Endothelial cell of umbilical vein (primary cell): Measurements from ENCODE around the gene BRF1. TPM values are rescaled to one million over a fixed set of nuclear protein-coding genes. Genes with fewer than 3 reads are reported as not detected.

ENCODE experiments used
- BruUV-seq: library from RNA; stranded (reverse); fragments of 400-500 nt; replicated peaks from 2 replicates; lab custom pipeline; 2021; lab: Mats Ljungman, UMichigan
- CTCF ChIA-PET: fragments of 300-600, 350-600 bp; sonication (Branson Sonifier 250); formaldehyde crosslinking; loops from one replicate; lab custom pipeline; 2021; ENCODE audit warnings: antibody characterized with exemption, inconsistent platforms; lab: Charles Lee
- POLR2A ChIA-PET: fragments of 300-600, 350-600 bp; sonication (Branson Sonifier 250); formaldehyde crosslinking; loops from one replicate; lab custom pipeline; 2021; ENCODE audit warnings: antibody characterized with exemption, inconsistent platforms; lab: Charles Lee
- DNase-seq: peaks from one replicate; pipeline ENCODE4 v3.0.0-alpha.2; 2011; ENCODE audit warnings: low read depth, low spot score
- FAIRE-seq: peaks from 2 replicates; lab custom pipeline; 2011; peaks lifted over from hg19 to GRCh38; lab: Jason Lieb, UNC
- H2AFZ ChIP-seq: 2 replicates; pipeline ENCODE4 v1.6.0; 2012; ENCODE audit warnings: low read depth, low read length, control low read depth, inconsistent platforms
- H3K27ac ChIP-seq: 2 replicates; pipeline ENCODE4 v1.5.1; 2011; ENCODE audit warnings: low read depth, mild to moderate bottlenecking, control low read depth, low read length, moderate library complexity; ENCODE audit not compliant: insufficient read depth
- H3K27me3 ChIP-seq, 2 experiments: 2 replicates each; pipeline versions ENCODE4 v1.6.0 to v1.6.1; 2011; ENCODE audit warnings: low read length in 2 of 2, mixed read lengths in 1 of 2; ENCODE audit not compliant: control insufficient read depth in 2 of 2, insufficient read depth in 2 of 2
- H3K36me3 ChIP-seq, 2 experiments: 2 replicates in 1 of 2; 3 replicates in 1 of 2; pipeline ENCODE4 v1.5.1; 2011; ENCODE audit warnings: low read length in 2 of 2, mild to moderate bottlenecking in 1 of 2, moderate library complexity in 1 of 2; ENCODE audit not compliant: control insufficient read depth in 2 of 2, insufficient read depth in 2 of 2; ENCODE audit errors: extremely low read depth in 1 of 2
- H3K4me1 ChIP-seq: 3 replicates; pipeline ENCODE4 v1.5.1; 2011; ENCODE audit warnings: mild to moderate bottlenecking, low read length; ENCODE audit not compliant: control insufficient read depth, insufficient read depth; ENCODE audit errors: extremely low read depth
- H3K4me2 ChIP-seq: 2 replicates; pipeline ENCODE4 v1.6.1; 2011; ENCODE audit warnings: low read length, control low read depth, mixed read lengths; ENCODE audit not compliant: insufficient read depth
- H3K4me3 ChIP-seq, 3 experiments: fragments of 200-600 bp in 1 of 3; sonication (generic), shearing (Covaris generic) in 1 of 3; replicated peaks in 1 of 3; 2 replicates each; pipeline ENCODE4 v1.5.1; 2011 to 2016; ENCODE audit warnings: control low read depth in 3 of 3, low read length in 3 of 3, mild to moderate bottlenecking in 2 of 3, inconsistent platforms in 1 of 3, low read depth in 1 of 3, moderate library complexity in 1 of 3; ENCODE audit not compliant: insufficient read depth in 1 of 3
- H3K79me2 ChIP-seq: 2 replicates; pipeline ENCODE4 v1.6.0; 2012; ENCODE audit warnings: low read length, inconsistent platforms; ENCODE audit not compliant: control insufficient read depth, insufficient read depth
- H3K9ac ChIP-seq: replicated peaks from 2 replicates; pipeline ENCODE3; 2011; ENCODE audit warnings: low read length, control low read depth; ENCODE audit not compliant: insufficient read depth; ENCODE audit errors: extremely low read depth
- H3K9me1 ChIP-seq: replicated peaks from 3 replicates; pipeline ENCODE4 v1.6.0; 2011; ENCODE audit warnings: mild to moderate bottlenecking, low read length; ENCODE audit not compliant: control insufficient read depth, insufficient read depth; ENCODE audit errors: extremely low read depth
- H3K9me3 ChIP-seq: replicated peaks from 2 replicates; pipeline ENCODE4 v1.5.1; 2012; ENCODE audit warnings: low read length, inconsistent platforms; ENCODE audit not compliant: control insufficient read depth, insufficient read depth
- H4K20me1 ChIP-seq: replicated peaks from 2 replicates; pipeline ENCODE3; 2011; ENCODE audit warnings: mild to moderate bottlenecking, low read length; ENCODE audit not compliant: control insufficient read depth, insufficient read depth; ENCODE audit errors: extremely low read depth
- GATA2 ChIP-seq: IDR thresholded peaks from 2 replicates; pipeline ENCODE4 v1.7.0; 2011; ENCODE audit warnings: low read depth, mild to moderate bottlenecking, moderate library complexity, mixed read lengths, low read length; ENCODE audit not compliant: insufficient read length, insufficient read depth
- JUN ChIP-seq: IDR thresholded peaks from 2 replicates; pipeline ENCODE4 v1.6.1; 2011; ENCODE audit warnings: borderline replicate concordance, low read depth; ENCODE audit not compliant: insufficient read length, insufficient read depth
- MYC ChIP-seq: IDR thresholded peaks from one replicate; pipeline ENCODE4 v1.6.1; 2011; ENCODE audit warnings: mild to moderate bottlenecking, low read depth, low read length
- POLR2A ChIP-seq: IDR thresholded peaks from 2 replicates; pipeline ENCODE4 v1.6.1; 2012; ENCODE audit warnings: low read depth, mild to moderate bottlenecking, control low read depth, low read length
- dilution Hi-C: fragments of 300-500 bp; cut with MboI; formaldehyde crosslinking; loops from one replicate; pipeline ENCODE4 v1.15.0; 2019; ENCODE audit warnings: low sequenced_read_pairs; ENCODE audit not compliant: extremely low pct_ligation_motif_present
- intact Hi-C: fragments of 100-400 bp; cut with micrococcal nuclease; formaldehyde crosslinking; loops from one replicate; pipeline ENCODE4 v1.10.0; 2022
- polyA plus RNA-seq, 4 experiments: library from polyadenylated mRNA; depleted of rRNA in 3 of 4; stranded (reverse) in 3 of 4; unstranded in 1 of 4; fragments of >200 nt; gene quantifications; 2 replicates each; pipeline versions ENCODE4 v1.2.1 to v1.2.3, GENCODE V29; 2011 to 2012; ENCODE audit warnings: missing spikeins in 1 of 4
- total RNA-seq: library from RNA; stranded (reverse); gene quantifications from 2 replicates; pipeline ENCODE4 v1.2.3, GENCODE V29; 2021
- TF ChIP-seq, protein P1 (sequence below), 2 donors: IDR thresholded peaks; 1 replicate in 1 of 2; 2 replicates in 1 of 2; pipeline ENCODE4 v1.5.1; 2011; ENCODE audit warnings: low read length in 2 of 2, mild to moderate bottlenecking in 2 of 2, moderate library complexity in 2 of 2, control low read depth in 1 of 2, inconsistent platforms in 1 of 2, low read depth in 1 of 2; ENCODE audit not compliant: insufficient read depth in 1 of 2; ENCODE audit errors: extremely low read depth in 1 of 2
- TF ChIP-seq, protein P2 (sequence below): IDR thresholded peaks from 2 replicates; pipeline ENCODE4 v1.6.1; 2011; ENCODE audit not compliant: insufficient read depth, insufficient read length

BRF1 gene
- total and polyA plus RNA-seq, 2 donors (not counting 3 experiments of a cell fraction or from before 2014, with no cell fraction given) = 19.0 to 47.2 TPM

DNA sequence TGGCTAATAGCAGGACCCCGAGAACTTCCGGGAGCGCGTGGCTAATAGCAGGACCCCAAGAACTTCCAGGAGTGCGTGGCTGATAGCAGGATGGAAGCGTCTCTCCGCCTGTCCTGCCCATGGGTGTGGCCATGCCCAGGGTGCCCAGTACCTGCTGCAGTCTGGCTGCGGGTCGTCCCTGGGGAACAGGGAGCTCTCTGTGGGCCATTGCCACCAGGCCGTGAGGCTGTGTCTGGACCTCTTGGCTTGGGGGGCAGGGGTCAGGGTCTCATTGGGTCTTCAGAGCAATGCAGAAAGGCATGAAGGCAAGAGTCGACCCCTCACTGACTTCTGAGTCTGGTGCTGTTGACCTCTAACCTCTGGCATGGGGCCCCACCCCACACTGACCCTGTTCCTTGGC lies 49.2 kb upstream of the BRF1 start:
- intact Hi-C loops = no loop called here
- peaks cover 3% of the 10 kb centered on the region for H3K79me2 ChIP-seq
- dilution Hi-C loops = no loop called here

More for the DNA sequence above, 49.2 kb upstream of the BRF1 start:
- no peak for DNase-seq
- POLR2A ChIA-PET = no interaction called here
- no peaks in the 10 kb centered on the region for H3K27me3 ChIP-seq
- H3K9me3 ChIP-seq = no peaks in the 10 kb centered on the region
- H3K9ac ChIP-seq = no peak overlapping the region
- no peaks in the 10 kb centered on the region for H4K20me1 ChIP-seq
- H3K4me3 ChIP-seq = no peak overlapping the region
- H3K4me2 ChIP-seq = no peak overlapping the region
- no peaks in the 10 kb centered on the region for H3K9me1 ChIP-seq
- H3K4me1 ChIP-seq = peaks cover 2% of the 10 kb centered on the region
- H3K36me3 ChIP-seq = peaks cover 0 to 4% of the 10 kb centered on the region in 2 experiments
- no peak for FAIRE-seq
- no peak overlapping the region for H3K27ac ChIP-seq
- TF ChIP-seq GATA2 = no peak
- no peak for TF ChIP-seq MYC
- TF ChIP-seq, protein P1, sequence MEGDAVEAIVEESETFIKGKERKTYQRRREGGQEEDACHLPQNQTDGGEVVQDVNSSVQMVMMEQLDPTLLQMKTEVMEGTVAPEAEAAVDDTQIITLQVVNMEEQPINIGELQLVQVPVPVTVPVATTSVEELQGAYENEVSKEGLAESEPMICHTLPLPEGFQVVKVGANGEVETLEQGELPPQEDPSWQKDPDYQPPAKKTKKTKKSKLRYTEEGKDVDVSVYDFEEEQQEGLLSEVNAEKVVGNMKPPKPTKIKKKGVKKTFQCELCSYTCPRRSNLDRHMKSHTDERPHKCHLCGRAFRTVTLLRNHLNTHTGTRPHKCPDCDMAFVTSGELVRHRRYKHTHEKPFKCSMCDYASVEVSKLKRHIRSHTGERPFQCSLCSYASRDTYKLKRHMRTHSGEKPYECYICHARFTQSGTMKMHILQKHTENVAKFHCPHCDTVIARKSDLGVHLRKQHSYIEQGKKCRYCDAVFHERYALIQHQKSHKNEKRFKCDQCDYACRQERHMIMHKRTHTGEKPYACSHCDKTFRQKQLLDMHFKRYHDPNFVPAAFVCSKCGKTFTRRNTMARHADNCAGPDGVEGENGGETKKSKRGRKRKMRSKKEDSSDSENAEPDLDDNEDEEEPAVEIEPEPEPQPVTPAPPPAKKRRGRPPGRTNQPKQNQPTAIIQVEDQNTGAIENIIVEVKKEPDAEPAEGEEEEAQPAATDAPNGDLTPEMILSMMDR (IDR thresholded peaks at IDR 0.05; ENCODE audit: extremely low read depth in 1 of 2, insufficient read depth in 1 of 2, low read depth in 1 of 2, low read length in 2 of 2) = no peak
- TF ChIP-seq, protein P2, sequence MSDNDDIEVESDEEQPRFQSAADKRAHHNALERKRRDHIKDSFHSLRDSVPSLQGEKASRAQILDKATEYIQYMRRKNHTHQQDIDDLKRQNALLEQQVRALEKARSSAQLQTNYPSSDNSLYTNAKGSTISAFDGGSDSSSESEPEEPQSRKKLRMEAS = no peak
- no peak for TF ChIP-seq POLR2A
- TF ChIP-seq JUN = no peak
- no peak overlapping the region for H2AFZ ChIP-seq
- CTCF ChIA-PET = interaction anchor here (2.8 to 2.9 kb wide), 2 partner anchors 180 to 260 kb away, joined by 34 to 58 read pairs; partner anchors contain the start of gene JAG2
- BruUV-seq = no TSS peak
